Neuron (in vitro differentiated cells): ENCODE results near the gene DDI2.
"Not testable (repeated sequence)": the region's sequence is repeated elsewhere in the genome, so short reads cannot be mapped to it uniquely, and the experiment has no call there.

Source experiments
- H2AFZ ChIP-seq: one replicate; pipeline ENCODE4 v1.6.1; 2013; ENCODE audit warnings: low read depth, mild to moderate bottlenecking, inconsistent platforms, low read length, moderate library complexity
- H3K27me3 ChIP-seq: one replicate; pipeline ENCODE4 v1.6.1; 2013; ENCODE audit warnings: low read length; ENCODE audit not compliant: insufficient read depth
- H3K36me3 ChIP-seq: one replicate; pipeline ENCODE4 v1.6.1; 2013; ENCODE audit warnings: low read length; ENCODE audit not compliant: insufficient read depth
- H3K4me1 ChIP-seq: one replicate; pipeline ENCODE4 v1.6.1; 2013; ENCODE audit warnings: low read length; ENCODE audit not compliant: insufficient read depth
- H3K4me3 ChIP-seq: 2 replicates; pipeline ENCODE4 v1.5.1; 2013; ENCODE audit warnings: mild to moderate bottlenecking, low read length, moderate library complexity
- H3K9me3 ChIP-seq: one replicate; pipeline ENCODE4 v1.6.1; 2013; ENCODE audit warnings: low read length

Gene DDI2

GRCh38 chr1:15698201-15698600 is 80.9 kb downstream of the DDI2 start:
- peaks cover 1% of the 10 kb centered on the region for H3K4me1 ChIP-seq
- H3K9me3 ChIP-seq, result no peaks in the 10 kb centered on the region
- no peaks in the 10 kb centered on the region for H3K27me3 ChIP-seq
- H3K4me3 ChIP-seq, result no peak overlapping the region
- no peak overlapping the region for H2AFZ ChIP-seq
- H3K36me3 ChIP-seq, result peaks cover 3% of the 10 kb centered on the region

- not testable (repeated sequence) for H3K4me1 ChIP-seq, H3K4me3 ChIP-seq, H3K36me3 ChIP-seq, H3K9me3 ChIP-seq, H2AFZ ChIP-seq, H3K27me3 ChIP-seq
Observed at GRCh38 chr1:15699321-15699720, 82.1 kb downstream of the DDI2 start.

GRCh38 chr1:15700508-15700907 is 83.2 kb downstream of the DDI2 start:
- no peak overlapping the region for H3K4me3 ChIP-seq
- H3K4me1 ChIP-seq, result peaks cover 7% of the 10 kb centered on the region
- peaks cover 11% of the 10 kb centered on the region for H3K36me3 ChIP-seq

GRCh38 chr1:15701784-15702183 is 84.5 kb downstream of the DDI2 start:
- Histone ChIP-seq H2AFZ (no peak overlapping the region), H3K27me3 (no peaks in the 10 kb centered on the region), H3K4me3 (no peak overlapping the region), H3K9me3 (no peaks in the 10 kb centered on the region), H3K36me3 (peaks cover 11% of the 10 kb centered on the region), H3K4me1 (peaks cover 7% of the 10 kb centered on the region)

More at GRCh38 chr1:15700508-15700907, 83.2 kb downstream of the DDI2 start:
- Histone ChIP-seq H3K9me3 (no peaks in the 10 kb centered on the region), H2AFZ (no peak overlapping the region), H3K27me3 (no peaks in the 10 kb centered on the region)

GRCh38 chr1:15702722-15703550 is 85.7 kb downstream of the DDI2 start:
- Histone ChIP-seq H2AFZ (no peak overlapping the region), H3K4me1 (peaks cover 7% of the 10 kb centered on the region), H3K27me3 (no peaks in the 10 kb centered on the region), H3K36me3 (peaks cover 11% of the 10 kb centered on the region), H3K9me3 (no peaks in the 10 kb centered on the region), H3K4me3 (no peak overlapping the region)

- Histone ChIP-seq H3K4me1 (peaks cover 7% of the 10 kb centered on the region), H3K4me3 (no peak overlapping the region), H2AFZ (no peak overlapping the region), H3K36me3 (peaks cover 11% of the 10 kb centered on the region), H3K9me3 (no peaks in the 10 kb centered on the region), H3K27me3 (no peaks in the 10 kb centered on the region)
Observed at GRCh38 chr1:15703562-15703961, 86.3 kb downstream of the DDI2 start.

GRCh38 chr1:15704526-15705183 is 87.4 kb downstream of the DDI2 start:
- peaks cover 7% of the 10 kb centered on the region for H3K4me1 ChIP-seq
- no peak overlapping the region for H2AFZ ChIP-seq

GRCh38 chr1:15705184-15705566 is 87.9 kb downstream of the DDI2 start:
- Histone ChIP-seq H3K4me1 (peaks cover 7% of the 10 kb centered on the region), H3K27me3 (no peaks in the 10 kb centered on the region), H3K36me3 (peaks cover 11% of the 10 kb centered on the region), H2AFZ (no peak overlapping the region), H3K4me3 (no peak overlapping the region), H3K9me3 (no peaks in the 10 kb centered on the region)

More at GRCh38 chr1:15704526-15705183, 87.4 kb downstream of the DDI2 start:
- Histone ChIP-seq H3K4me3 (no peak overlapping the region), H3K9me3 (no peaks in the 10 kb centered on the region), H3K36me3 (peaks cover 11% of the 10 kb centered on the region), H3K27me3 (no peaks in the 10 kb centered on the region)

- Histone ChIP-seq H3K4me1 (peaks cover 7% of the 10 kb centered on the region), H2AFZ (no peak overlapping the region), H3K9me3 (no peaks in the 10 kb centered on the region), H3K4me3 (no peak overlapping the region), H3K27me3 (no peaks in the 10 kb centered on the region), H3K36me3 (peaks cover 11% of the 10 kb centered on the region)
Observed at GRCh38 chr1:15706751-15707150, 89.5 kb downstream of the DDI2 start.

- no peaks in the 10 kb centered on the region for H3K9me3 ChIP-seq
- H3K4me1 ChIP-seq, result peaks cover 7% of the 10 kb centered on the region
- no peak overlapping the region for H2AFZ ChIP-seq
- peaks cover 11% of the 10 kb centered on the region for H3K36me3 ChIP-seq
- H3K27me3 ChIP-seq, result no peaks in the 10 kb centered on the region
- no peak overlapping the region for H3K4me3 ChIP-seq
Observed at GRCh38 chr1:15707239-15707925, 90.1 kb downstream of the DDI2 start.

GRCh38 chr1:15708486-15709137 is 91.4 kb downstream of the DDI2 start:
- H2AFZ ChIP-seq, result no peak overlapping the region
- H3K9me3 ChIP-seq, result no peaks in the 10 kb centered on the region
- peaks cover 11% of the 10 kb centered on the region for H3K36me3 ChIP-seq
- peaks cover 2% of the 10 kb centered on the region for H3K4me1 ChIP-seq
- H3K4me3 ChIP-seq, result no peak overlapping the region
- no peaks in the 10 kb centered on the region for H3K27me3 ChIP-seq

- Histone ChIP-seq H3K4me1 (no peaks in the 10 kb centered on the region), H3K27me3 (no peaks in the 10 kb centered on the region), H3K9me3 (no peaks in the 10 kb centered on the region), H3K36me3 (peaks cover 11% of the 10 kb centered on the region), H2AFZ (no peak overlapping the region), H3K4me3 (no peak overlapping the region)
Observed at GRCh38 chr1:15709226-15709625, 92.0 kb downstream of the DDI2 start.

GRCh38 chr1:15712168-15712567 is 94.9 kb downstream of the DDI2 start:
- no peaks in the 10 kb centered on the region for H3K9me3 ChIP-seq

More at GRCh38 chr1:15712168-15712567, 94.9 kb downstream of the DDI2 start:
- H3K4me3 ChIP-seq, result no peak overlapping the region
- no peaks in the 10 kb centered on the region for H3K27me3 ChIP-seq
- no peak overlapping the region for H2AFZ ChIP-seq
- H3K36me3 ChIP-seq, result peaks cover 13% of the 10 kb centered on the region
- H3K4me1 ChIP-seq, result no peaks in the 10 kb centered on the region
